ENCODE measurements around the gene ILDR1. TPM values are rescaled to one million over a fixed set of nuclear protein-coding genes. Genes with fewer than 3 reads are reported as not detected.

The ILDR1 gene
- total RNA-seq = not detected in 2 replicates

GRCh38 chr3:122021811-122022401 lies at the start of gene ILDR1:
Gene ILDR1, minus strand, starts transcription at chr3:122022247. Its CDS starts 170 bp downstream, at chr3:122022077.
- TF ChIP-seq CTCF (IDR thresholded peaks at IDR 0.05; ENCODE audit: insufficient read depth, low read depth, low read length) = no peak
- H3K4me3 ChIP-seq (ENCODE audit: low read depth, low read length) = no peak within 1 kb of the TSS
- DNase-seq (ENCODE audit: low read depth) = no peak

DNA sequence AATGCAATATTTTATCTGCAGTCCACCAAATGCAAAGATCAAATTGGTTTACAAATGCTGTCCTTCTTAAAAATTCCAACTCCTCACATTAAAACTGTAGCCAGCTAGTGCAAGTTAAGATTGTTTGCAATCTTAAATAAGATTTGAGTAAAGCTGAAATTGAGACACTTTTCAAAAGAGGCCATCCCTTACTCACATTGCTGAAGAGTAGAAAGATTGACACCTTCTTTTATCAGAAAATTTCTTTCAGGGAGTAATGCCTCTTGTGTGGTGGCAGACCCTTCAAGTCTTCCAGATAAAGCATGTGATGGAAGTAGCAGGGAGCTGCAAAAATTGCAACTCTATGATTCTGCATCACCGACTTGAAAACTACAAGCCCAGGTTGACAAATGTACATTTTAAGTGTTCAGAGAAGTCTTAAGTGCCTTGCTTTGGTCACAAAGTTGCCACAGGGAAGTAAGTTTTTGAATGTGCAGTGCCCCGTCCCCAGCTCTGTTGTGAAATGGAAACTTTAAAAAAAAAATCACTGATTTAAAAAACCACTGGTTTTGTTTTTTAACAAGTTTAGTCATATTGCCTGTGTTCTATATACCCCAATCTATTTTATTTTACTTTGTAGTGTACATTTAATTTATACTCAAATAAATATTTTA lies 45.7 kb upstream of the ILDR1 start:
- no peak for TF ChIP-seq CTCF (IDR thresholded peaks at IDR 0.05; ENCODE audit: insufficient read depth, low read depth, low read length)
- H3K4me3 ChIP-seq (ENCODE audit: low read depth, low read length) = no peak overlapping the region
- DNase-seq (ENCODE audit: low read depth) = no peak

DNA sequence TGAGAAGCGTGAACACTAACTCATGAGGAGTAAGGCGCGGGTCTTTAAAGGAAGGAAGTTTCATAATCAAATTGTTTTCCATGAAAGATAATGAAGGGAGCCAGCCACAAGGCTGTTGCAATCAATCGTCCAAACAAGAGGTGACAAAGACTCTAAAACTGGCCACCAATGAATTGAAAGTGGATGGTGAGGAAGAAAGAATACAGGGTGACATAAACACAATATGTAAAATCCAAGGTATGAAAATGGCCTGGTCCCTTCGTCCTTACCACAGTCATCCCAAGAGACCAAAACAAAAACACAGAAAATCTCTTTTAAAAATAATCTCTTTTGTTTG lies 45.1 kb upstream of the ILDR1 start:
- no peak for TF ChIP-seq CTCF (IDR thresholded peaks at IDR 0.05; ENCODE audit: insufficient read depth, low read depth, low read length)
- H3K4me3 ChIP-seq (ENCODE audit: low read depth, low read length) = no peak overlapping the region
- DNase-seq (ENCODE audit: low read depth) = no peak

DNA sequence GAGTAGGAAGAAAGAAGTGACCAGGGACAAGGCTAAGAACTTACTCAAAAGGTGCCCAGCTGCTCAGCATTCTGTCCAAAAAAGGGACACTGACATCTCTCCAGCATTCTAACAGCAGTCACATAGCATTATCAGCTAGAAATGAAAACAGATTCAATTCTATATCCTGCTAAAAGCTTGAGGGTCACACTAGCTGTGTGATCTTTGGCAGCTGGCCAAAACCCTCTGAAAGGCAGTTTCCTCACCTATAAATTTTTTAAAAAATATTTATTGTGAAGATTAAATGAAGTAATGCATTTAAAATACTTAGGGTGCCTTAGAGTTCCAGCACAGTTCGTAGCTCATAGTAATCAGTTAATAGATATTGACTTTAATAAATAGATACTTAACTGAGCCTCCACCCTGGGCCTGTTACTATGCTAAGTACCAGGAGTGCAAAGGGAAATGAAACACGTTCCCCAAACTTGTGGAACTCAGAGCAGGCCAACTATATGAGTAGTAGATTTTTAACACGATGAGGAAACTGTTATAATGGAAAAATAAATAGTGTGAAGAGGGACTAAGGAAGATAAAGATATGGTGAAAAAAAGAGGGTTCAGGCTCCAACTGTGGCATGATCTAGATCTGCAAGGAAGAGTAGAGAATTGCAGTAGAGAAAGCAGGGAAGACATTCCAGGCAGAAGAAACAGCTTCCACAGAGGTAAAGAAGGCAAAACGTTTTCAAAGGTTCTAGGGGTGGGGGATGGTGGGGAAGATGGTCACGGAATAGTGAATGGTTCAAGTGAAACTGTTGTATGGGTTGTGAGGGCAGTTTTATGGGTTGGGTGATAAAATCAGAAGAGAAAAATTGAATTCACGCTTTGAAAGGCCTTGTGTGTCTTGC lies 44.5 kb upstream of the ILDR1 start:
- no peak for TF ChIP-seq CTCF (IDR thresholded peaks at IDR 0.05; ENCODE audit: insufficient read depth, low read depth, low read length)
- no peak overlapping the region for H3K4me3 ChIP-seq (ENCODE audit: low read depth, low read length)
- no peak for DNase-seq (ENCODE audit: low read depth)

DNA sequence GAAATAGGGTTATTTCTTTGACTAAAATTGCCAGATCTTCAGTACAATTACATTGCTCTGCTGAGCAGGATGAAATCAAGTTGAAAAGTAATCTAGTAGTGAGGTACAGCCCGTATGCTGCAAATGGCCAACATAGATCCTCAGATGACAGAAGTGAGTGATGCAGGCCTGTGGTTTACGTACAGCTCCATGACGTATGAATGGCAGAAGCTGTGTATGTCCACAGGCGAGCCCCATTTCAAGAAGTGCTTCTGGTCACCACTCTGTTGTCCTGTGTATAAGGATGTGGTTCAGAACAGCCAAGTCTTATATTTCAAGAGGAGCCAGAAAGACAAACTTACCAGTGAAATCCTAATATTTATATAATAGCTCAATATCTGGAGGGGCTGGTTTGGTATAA lies 42.3 kb upstream of the ILDR1 start:
- DNase-seq (ENCODE audit: low read depth) = no peak
- H3K4me3 ChIP-seq (ENCODE audit: low read depth, low read length) = no peak overlapping the region
- TF ChIP-seq CTCF (IDR thresholded peaks at IDR 0.05; ENCODE audit: insufficient read depth, low read depth, low read length) = no peak

- TF ChIP-seq CTCF (IDR thresholded peaks at IDR 0.05; ENCODE audit: insufficient read depth, low read depth, low read length) = no peak
- DNase-seq (ENCODE audit: low read depth) = no peak
- no peak overlapping the region for H3K4me3 ChIP-seq (ENCODE audit: low read depth, low read length)
Observed at GRCh38 chr3:122063908-122064307, 41.9 kb upstream of the ILDR1 start.

Data from fibroblast of villous mesenchyme (primary cell).